NCI-H1048 (cell line): ENCODE data around the gene LENG8.
"Not testable (repeated sequence)": the region's sequence is repeated elsewhere in the genome, so short reads cannot be mapped to it uniquely, and the experiment has no call there.

Source experiments
- DNase-seq: peaks from one replicate; lab custom pipeline; 2025; lab: John Stamatoyannopoulos, UW

Gene LENG8

DNA sequence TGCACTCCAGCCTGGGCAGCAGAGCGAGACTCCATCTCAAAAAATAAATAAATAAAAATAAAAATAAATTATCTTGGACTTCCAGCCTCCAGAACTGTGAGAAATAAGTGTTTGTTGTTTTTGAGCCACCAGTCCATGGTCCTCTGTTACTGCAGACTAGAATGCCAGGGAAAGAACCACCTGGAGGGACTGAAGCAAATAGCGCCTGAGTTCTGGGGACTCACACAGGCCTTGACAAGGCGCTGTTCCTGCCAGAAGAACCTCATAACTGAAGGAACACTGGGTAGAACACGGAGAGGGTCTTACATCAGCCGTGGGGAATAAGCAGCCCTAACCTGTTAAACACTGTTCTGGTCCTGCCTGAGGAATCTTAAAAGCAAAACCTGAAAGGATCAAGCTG, 8.4 kb upstream of the LENG8 start:
- no peak for DNase-seq

DNA sequence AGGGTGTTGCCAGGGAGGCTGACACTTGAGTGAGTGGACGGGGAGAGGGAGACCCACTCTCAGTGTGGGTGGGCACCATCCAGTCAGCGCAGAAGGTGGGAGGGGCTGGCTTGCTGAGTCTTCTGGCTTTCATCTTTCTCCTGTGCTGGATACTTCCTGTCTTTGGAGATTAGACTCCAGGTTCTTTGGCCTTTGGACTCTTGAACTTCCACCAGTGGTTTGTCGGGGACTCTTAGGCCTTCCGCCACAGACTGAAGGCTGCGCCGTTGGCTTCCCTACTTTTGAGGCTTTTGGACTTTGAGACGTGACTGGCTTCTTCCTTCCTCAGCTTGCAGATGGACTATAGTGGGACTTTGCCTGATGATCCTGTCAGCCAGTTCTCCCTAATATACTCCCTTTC, 4.3 kb upstream of the LENG8 start:
- no peak for DNase-seq

- DNase-seq, result not testable (repeated sequence)
Observed at GRCh38 chr19:54446349-54446748, 2.6 kb upstream of the LENG8 start.

- no peak for DNase-seq
Observed at GRCh38 chr19:54448040-54448773, 792 bp upstream of the LENG8 start.

GRCh38 chr19:54449701-54450069, 686 bp downstream of the LENG8 start:
- DNase-seq, result no peak

GRCh38 chr19:54451331-54451871, 2.4 kb downstream of the LENG8 start:
- no peak for DNase-seq

DNA sequence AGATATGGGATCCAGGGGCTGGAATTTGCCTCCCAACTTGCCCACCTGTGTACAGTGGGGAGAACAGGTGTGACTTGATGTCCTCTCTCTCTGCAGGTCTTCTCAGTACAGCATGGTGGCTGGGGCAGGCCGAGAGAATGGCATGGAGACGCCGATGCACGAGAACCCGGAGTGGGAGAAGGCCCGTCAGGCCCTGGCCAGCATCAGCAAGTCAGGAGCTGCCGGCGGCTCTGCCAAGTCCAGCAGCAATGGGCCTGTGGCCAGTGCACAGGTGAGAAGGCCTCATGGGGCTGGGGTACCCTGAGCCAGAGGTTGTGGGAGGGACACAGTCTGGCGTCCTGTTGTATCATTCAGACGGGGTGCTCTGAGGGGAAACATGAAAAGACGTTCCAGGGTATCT, 3.0 kb downstream of the LENG8 start:
- DNase-seq, result no peak

DNA sequence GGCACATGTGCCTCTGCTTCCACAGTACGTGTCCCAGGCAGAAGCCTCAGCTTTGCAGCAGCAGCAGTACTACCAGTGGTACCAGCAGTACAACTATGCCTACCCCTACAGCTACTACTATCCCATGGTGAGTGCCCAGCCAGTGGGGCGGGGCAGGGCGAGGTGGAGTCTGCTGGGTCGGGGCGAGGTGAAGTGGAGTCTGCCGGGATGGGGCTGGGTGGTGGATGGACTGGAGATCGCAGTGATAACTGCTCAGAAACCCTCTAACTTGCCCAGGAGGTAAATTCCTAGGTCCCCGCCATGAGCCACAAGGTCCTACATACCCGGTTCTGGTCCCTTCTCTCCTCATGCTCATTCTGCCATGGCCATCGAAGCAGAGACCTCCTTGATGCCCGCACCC, 3.6 kb downstream of the LENG8 start:
- no peak for DNase-seq

- DNase-seq, result no peak
Observed at GRCh38 chr19:54453921-54454780, 5.2 kb downstream of the LENG8 start.

DNA sequence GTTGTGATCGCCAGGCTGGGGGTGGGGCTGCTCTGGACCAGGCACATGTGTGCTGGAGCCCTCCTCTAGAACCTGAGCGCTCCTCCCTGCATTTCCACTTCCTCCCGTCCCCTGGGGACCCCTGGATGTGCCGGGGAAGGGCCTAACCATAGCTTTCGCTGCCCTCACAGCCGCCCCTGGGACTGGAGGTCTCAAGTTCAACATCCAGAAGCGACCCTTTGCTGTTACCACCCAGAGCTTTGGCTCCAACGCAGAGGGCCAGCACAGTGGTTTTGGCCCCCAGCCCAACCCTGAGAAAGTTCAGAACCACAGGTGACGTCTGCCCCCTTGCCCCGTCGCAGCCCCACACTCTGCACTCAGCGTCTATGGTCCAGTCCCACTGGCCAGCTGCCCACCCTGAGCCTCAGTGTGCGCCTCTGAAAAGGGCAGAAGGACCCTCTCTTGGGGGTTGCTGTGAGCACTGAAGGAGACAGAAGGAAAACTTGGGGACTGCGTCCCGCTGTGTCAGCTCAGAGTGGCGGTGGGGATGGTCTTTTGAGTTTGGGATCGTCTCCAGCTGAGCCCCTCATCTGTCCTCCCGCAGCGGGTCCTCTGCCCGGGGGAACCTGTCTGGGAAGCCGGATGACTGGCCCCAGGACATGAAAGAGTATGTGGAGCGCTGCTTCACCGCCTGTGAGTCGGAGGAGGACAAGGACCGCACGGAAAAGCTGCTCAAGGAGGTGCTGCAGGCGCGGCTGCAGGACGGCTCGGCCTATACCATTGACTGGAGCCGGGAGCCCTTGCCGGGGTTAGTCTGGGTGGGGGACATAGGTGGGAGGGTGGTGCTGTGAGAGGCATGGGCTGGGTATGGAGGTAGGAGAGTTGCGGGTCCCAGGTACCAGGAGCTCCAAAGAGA, 6.0 kb downstream of the LENG8 start:
- no peak for DNase-seq

DNA sequence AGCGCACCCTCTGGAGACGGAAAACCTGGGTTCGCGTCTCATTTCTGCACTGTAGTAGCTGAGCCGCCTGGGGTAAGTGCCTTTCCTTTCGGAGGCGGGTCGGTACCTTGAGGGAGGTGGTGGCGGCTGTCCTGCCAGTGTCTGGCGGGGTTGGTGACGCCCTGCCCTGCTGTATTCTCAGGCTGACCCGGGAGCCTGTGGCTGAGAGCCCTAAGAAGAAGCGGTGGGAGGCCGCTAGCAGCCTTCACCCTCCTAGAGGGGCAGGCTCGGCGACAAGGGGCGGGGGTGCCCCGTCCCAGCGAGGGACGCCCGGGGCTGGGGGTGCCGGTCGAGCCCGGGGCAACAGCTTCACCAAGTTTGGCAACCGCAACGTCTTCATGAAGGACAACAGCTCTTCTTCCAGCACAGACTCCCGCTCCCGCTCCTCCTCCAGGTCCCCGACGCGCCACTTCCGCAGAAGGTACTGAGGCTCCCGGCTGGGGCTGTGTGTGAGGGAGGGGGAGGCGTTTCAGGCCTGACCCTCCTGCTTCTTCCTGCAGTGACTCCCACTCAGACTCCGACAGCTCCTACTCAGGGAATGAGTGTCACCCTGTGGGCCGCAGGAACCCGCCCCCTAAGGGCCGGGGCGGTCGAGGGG, 6.9 kb downstream of the LENG8 start:
- DNase-seq, result no peak

GRCh38 chr19:54456423-54457373, 7.7 kb downstream of the LENG8 start:
- DNase-seq, result no peak

- DNase-seq, result no peak
Observed at GRCh38 chr19:54457773-54458647, 9.0 kb downstream of the LENG8 start.

- DNase-seq, result no peak
Observed at GRCh38 chr19:54458648-54459281, 9.8 kb downstream of the LENG8 start.

- DNase-seq, result no peak
Observed at GRCh38 chr19:54459282-54460229, 10.6 kb downstream of the LENG8 start.

GRCh38 chr19:54460230-54461005, 11.4 kb downstream of the LENG8 start:
- DNase-seq, result no peak

DNA sequence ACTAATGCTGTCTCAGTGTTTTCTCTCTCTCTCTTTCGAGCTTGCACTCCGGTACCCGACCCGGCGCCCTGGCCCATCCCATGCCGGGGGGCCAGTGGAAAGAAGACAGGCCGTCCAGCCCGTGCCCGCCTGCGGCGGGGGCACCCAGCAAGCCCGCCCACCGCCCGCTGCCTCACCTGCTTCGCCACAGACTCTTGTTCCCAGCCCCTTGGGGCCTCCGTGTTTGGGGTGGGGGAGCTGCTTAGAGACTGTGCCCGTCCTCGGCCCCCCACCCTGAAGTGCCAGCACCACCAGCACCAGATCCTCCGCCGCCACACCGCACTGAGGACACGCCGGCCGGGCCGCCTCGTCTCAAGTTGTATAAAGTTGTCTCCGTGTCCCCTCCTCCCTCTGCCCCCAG, 12.2 kb downstream of the LENG8 start:
- no peak for DNase-seq
